GM12801 (cell line): Measurements from ENCODE around the gene CDC25C.

Source experiments
- TF ChIP-seq, protein P1 (sequence below): IDR thresholded peaks from one replicate; pipeline ENCODE4 v1.5.1; 2011; ENCODE audit warnings: control low read depth; ENCODE audit not compliant: insufficient read length; ENCODE audit errors: extremely low read depth

CDC25C gene

DNA sequence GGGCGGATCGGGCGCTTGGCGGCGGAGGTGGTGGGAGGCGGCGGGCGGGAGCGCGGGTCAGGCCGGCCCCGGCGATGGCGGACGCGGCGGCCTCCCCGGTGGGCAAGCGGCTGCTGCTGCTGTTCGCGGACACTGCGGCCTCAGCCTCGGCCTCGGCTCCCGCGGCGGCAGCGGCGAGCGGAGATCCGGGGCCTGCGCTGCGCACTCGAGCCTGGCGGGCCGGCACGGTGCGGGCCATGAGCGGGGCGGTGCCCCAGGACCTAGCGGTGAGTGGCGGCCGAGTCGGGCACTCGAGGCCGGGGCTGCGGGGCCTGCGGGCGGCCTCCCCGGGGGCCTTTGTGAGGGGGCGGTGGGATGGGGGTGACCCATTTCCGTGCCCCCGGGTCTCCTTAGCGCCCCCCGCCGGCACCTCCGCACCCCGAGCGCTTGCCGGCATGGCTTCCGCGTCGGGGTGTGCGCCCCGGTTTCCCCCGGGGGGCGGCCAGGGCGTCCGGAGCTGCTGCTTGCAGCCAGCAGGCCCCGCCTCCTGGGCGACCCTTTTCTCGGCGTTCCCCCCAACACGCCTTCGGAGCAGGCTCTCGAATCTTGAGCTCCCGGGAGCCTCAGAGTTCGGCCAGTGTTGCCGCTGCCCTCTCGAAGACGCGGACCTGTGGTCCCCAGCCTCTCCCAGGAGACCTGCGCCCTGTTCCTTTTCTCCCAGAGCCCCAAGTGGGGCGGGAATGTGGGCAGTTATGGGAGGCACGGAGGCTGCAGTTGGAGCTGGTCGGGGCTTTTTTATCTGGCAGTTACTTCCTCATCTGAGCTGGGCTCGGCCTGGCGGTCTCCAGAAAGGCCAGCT is 21.3 kb upstream of the CDC25C start:
- TF ChIP-seq, protein P1, sequence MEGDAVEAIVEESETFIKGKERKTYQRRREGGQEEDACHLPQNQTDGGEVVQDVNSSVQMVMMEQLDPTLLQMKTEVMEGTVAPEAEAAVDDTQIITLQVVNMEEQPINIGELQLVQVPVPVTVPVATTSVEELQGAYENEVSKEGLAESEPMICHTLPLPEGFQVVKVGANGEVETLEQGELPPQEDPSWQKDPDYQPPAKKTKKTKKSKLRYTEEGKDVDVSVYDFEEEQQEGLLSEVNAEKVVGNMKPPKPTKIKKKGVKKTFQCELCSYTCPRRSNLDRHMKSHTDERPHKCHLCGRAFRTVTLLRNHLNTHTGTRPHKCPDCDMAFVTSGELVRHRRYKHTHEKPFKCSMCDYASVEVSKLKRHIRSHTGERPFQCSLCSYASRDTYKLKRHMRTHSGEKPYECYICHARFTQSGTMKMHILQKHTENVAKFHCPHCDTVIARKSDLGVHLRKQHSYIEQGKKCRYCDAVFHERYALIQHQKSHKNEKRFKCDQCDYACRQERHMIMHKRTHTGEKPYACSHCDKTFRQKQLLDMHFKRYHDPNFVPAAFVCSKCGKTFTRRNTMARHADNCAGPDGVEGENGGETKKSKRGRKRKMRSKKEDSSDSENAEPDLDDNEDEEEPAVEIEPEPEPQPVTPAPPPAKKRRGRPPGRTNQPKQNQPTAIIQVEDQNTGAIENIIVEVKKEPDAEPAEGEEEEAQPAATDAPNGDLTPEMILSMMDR: no peak

GRCh38 chr5:138352071-138352721 is 20.6 kb upstream of the CDC25C start, which contains the start of gene KDM3B:
KDM3B (plus strand) TSS chr5:138352685; CDS start chr5:138352796, 111 bp downstream.
- TF ChIP-seq, protein P1: peak; percentile 67

DNA sequence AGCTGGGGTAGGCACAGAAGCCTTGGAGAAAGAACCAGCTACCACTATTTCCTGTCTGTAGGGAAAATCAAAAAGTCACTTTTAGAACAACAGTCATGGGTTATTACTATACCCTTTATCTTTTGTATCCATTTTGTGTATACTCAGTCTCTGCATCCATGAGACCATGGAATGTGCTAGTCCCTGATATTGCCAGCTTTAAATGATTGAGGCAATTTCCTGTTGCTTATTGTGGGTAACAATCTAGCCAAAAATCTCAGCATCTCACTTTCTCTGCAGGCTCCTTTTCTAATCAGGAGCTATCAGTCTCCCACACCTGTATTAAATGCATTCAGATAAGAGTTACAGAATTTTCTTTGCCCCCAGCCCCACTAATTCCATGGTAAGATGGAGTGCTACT is 19.9 kb upstream of the CDC25C start:
- TF ChIP-seq, protein P1: no peak

DNA sequence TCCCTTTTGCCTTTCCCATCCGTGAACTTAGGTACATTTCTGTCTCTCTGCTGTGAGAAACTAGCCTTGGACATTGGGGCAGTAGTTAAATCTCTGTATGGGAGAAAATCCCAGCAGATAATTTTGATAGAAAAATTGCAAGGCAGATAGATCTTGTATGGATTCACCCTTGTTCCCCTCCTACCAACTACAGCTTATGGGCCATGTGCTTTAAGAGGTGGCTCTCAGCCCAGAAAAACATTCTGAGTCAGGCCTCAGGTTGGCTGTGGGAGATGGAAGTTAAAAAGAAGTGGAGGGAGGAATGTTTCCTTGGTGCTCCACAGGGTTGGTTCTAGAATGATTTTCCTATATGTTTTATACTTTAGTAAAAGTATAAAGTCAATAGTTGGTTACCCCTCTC is 19.5 kb upstream of the CDC25C start:
- TF ChIP-seq, protein P1: no peak

DNA sequence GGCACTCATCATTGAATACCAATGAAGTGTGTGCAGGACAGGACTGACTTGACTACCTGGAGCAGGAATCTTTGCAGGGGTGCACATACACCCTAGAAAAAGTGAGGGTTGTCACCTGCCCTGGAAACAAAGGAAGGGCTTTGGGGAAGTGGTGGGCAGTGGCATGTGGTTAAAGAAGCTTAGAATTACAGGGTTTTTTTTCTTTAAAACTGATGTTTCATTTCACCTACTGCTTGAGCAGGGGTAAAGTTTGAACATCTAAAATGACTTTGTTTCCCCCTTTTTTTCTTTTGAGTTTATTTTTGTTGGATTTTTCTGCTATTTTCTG is 18.9 kb upstream of the CDC25C start:
- TF ChIP-seq, protein P1: no peak

- TF ChIP-seq, protein P1: no peak
These were observed 18.4 kb upstream of the CDC25C start for GRCh38 chr5:138349852-138350562.

GRCh38 chr5:138346889-138347288 is 15.3 kb upstream of the CDC25C start:
- TF ChIP-seq, protein P1: no peak
